NB4 (cell line): ENCODE data around the gene C10orf120.

Source experiments
- POLR2A ChIP-seq: IDR thresholded peaks from 2 replicates; pipeline ENCODE4 v1.6.1; 2011; ENCODE audit warnings: mild to moderate bottlenecking; ENCODE audit not compliant: insufficient read length; ENCODE audit errors: extremely low read depth
- TF ChIP-seq, protein P1 (sequence below): IDR thresholded peaks from one replicate; pipeline ENCODE4 v1.5.1; 2012; ENCODE audit warnings: low read depth, low read length

- TF ChIP-seq, protein P1, sequence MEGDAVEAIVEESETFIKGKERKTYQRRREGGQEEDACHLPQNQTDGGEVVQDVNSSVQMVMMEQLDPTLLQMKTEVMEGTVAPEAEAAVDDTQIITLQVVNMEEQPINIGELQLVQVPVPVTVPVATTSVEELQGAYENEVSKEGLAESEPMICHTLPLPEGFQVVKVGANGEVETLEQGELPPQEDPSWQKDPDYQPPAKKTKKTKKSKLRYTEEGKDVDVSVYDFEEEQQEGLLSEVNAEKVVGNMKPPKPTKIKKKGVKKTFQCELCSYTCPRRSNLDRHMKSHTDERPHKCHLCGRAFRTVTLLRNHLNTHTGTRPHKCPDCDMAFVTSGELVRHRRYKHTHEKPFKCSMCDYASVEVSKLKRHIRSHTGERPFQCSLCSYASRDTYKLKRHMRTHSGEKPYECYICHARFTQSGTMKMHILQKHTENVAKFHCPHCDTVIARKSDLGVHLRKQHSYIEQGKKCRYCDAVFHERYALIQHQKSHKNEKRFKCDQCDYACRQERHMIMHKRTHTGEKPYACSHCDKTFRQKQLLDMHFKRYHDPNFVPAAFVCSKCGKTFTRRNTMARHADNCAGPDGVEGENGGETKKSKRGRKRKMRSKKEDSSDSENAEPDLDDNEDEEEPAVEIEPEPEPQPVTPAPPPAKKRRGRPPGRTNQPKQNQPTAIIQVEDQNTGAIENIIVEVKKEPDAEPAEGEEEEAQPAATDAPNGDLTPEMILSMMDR, result no peak
- TF ChIP-seq POLR2A, result no peak
Observed at GRCh38 chr10:122692744-122693143, 6.9 kb downstream of the C10orf120 start.
